GM10248 (cell line): ENCODE measurements around the gene FUZ.

Experiments used
- CTCF ChIA-PET: fragments of 300-600 bp; sonication (Branson Sonifier 250); formaldehyde crosslinking; extraction: SDS; loops from one replicate; lab custom pipeline; 2021; ENCODE audit warnings: antibody characterized with exemption; lab: Yijun Ruan, JAX
- POLR2A ChIA-PET: fragments of 350-650 bp; sonication (Branson Sonifier 250); formaldehyde crosslinking; extraction: SDS; loops from one replicate; lab custom pipeline; 2020; ENCODE audit warnings: antibody characterized with exemption; lab: Yijun Ruan, JAX
- DNase-seq: peaks from one replicate; pipeline ENCODE4 v3.0.0; 2012; ENCODE audit errors: extremely low spot score
- CTCF ChIP-seq: IDR thresholded peaks from 2 replicates; pipeline ENCODE4 v1.5.1; 2012; ENCODE audit warnings: mild to moderate bottlenecking, low read depth; ENCODE audit errors: extremely low read depth, missing control alignments, control extremely low read depth

The FUZ gene

GRCh38 chr19:49839713-49840112, 26.6 kb upstream of the FUZ start:
- ChIA-PET CTCF (interaction anchor here (1.9 kb wide), 1 partner anchor 11 kb away, joined by 4 read pairs; no protein-coding TSS in a partner anchor), POLR2A (no interaction called here)
- DNase-seq = no peak
- no peak for TF ChIP-seq CTCF

- no peak for DNase-seq
- ChIA-PET POLR2A (no interaction called here), CTCF (interaction anchor here (1.9 kb wide), 1 partner anchor 11 kb away, joined by 4 read pairs; no protein-coding TSS in a partner anchor)
- no peak for TF ChIP-seq CTCF
These were observed 25.9 kb upstream of the FUZ start for GRCh38 chr19:49838885-49839588.

- ChIA-PET CTCF (interaction anchor here (0.7 kb wide), 1 partner anchor 12 kb away, joined by 3 read pairs; no protein-coding TSS in a partner anchor), POLR2A (no interaction called here)
- no peak for TF ChIP-seq CTCF
- DNase-seq = no peak
These were observed 24.3 kb upstream of the FUZ start for GRCh38 chr19:49837425-49837824.

- POLR2A ChIA-PET = no interaction called here
- CTCF ChIA-PET = interaction anchor here (0.7 kb wide), 1 partner anchor 12 kb away, joined by 3 read pairs; no protein-coding TSS in a partner anchor
These were observed 23.9 kb upstream of the FUZ start for GRCh38 chr19:49837009-49837310.

GRCh38 chr19:49836176-49837008, 23.3 kb upstream of the FUZ start:
- DNase-seq = no peak
- no peak for TF ChIP-seq CTCF
- ChIA-PET CTCF (no interaction called here), POLR2A (no interaction called here)

More at GRCh38 chr19:49837009-49837310, 23.9 kb upstream of the FUZ start:
- DNase-seq = no peak
- no peak for TF ChIP-seq CTCF

GRCh38 chr19:49835562-49835961, 22.5 kb upstream of the FUZ start:
- ChIA-PET CTCF (no interaction called here), POLR2A (no interaction called here)
- DNase-seq = no peak
- no peak for TF ChIP-seq CTCF
